Left colon (tissue), 2 donors: ENCODE measurements around the gene MAPK4. TPM values are rescaled to one million over a fixed set of nuclear protein-coding genes. Genes with fewer than 3 reads are reported as not detected.

ENCODE experiments used
- ATAC-seq: fragments of 200-7000 bp; cut with Tn5 transposase; one replicate; pipeline ENCODE4 v1.9.1; 2020; ENCODE audit warnings: mild to moderate bottlenecking, moderate library complexity
- DNase-seq, 2 donors: peaks; one replicate each; pipeline ENCODE4 v3.0.0-alpha.2; 2020
- intact Hi-C, 2 donors: fragments of 100-400 bp; cut with DNase I in 1 of 2; cut with micrococcal nuclease in 1 of 2; formaldehyde crosslinking; loops; one replicate each; pipeline versions ENCODE4 v1.11.2 to v1.14.0; 2022; cut with DNase I, micrococcal nuclease
- total RNA-seq, 2 donors: library from RNA; stranded (reverse); fragmentation: NEBNext Ultra II Directional; extraction: Animal tissue kit (Norgen Biotek cat#: 25700); gene quantifications; one replicate each; pipeline ENCODE4 v1.2.1, GENCODE V29; 2021
- donor health status: DM: no; HTN: no; CAD: no.
- donor health status: DM: yes; HTN: yes; CAD: no.

Gene MAPK4
- total RNA-seq, 2 donors from 2014 or later: 0.12 to 1.6 TPM

DNA sequence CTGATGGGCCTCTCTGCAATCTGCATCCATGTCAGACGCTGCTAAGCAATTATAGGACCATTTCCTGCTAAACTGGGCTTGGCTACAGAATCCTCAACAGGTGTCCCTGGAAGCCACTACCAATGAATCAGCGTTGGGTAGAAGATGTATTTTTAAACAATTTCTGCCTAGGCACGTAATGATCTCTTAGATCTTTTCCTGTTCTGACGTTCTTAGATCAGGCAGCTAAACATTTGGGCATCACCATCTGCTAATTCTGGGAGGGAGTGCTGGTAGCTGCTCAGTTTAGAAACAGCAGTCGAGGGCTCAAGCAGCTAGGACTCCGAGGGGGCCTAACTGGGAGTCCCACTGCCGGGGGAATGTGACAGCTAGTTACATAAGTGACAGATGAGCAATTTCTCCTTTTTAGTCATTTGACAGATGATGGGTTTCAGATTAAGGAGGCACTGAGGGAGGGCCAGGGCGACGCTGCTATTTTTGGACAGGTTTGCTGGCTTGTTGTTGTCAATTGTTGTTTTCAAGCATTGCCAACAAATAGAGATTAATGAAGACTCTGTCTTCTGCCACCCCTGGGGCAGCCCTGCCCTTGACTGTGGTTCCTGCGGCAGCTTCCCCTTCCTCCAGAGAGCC is 167.2 kb downstream of the MAPK4 start:
- intact Hi-C loops: no loop called here
- no peak for DNase-seq
- no peak for ATAC-seq

DNA sequence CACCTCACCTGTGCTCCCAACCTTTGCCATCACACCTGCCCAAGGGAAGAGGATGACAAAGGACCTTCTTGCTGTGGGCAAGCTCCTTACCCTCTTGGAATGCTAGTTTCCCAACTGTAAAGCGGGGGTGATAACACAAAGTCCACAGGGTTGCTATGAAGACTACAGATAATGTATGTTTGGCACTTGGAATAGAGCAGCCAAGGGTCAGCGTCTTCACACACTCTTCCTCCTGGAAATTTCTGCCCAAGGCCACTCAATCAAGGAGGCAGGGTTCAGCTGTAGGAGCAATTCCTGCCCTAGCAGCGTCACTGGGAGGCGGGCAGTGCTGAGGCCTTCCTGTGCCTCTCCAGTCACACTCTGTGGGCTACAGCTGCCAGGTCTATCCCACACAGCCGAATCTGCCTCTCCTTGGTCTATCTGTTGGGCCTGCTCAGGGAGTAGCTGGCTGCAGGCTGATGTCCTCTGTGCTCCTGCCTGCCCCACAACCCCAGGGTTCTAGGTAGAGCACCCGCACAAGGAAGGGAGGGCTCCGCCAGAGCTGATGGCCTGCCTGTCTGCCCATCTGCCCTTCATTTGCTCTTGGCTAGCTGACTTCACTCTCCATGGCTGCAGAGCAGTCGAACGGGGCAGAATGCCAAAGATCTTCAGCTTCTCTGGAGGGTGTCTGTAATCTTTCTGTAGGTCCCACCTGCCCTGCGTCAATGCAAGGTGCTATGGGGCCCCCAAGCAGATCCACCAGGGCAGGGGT is 168.0 kb downstream of the MAPK4 start:
- ATAC-seq (no peak), DNase-seq (no peak)
- intact Hi-C loops: no loop called here

DNA sequence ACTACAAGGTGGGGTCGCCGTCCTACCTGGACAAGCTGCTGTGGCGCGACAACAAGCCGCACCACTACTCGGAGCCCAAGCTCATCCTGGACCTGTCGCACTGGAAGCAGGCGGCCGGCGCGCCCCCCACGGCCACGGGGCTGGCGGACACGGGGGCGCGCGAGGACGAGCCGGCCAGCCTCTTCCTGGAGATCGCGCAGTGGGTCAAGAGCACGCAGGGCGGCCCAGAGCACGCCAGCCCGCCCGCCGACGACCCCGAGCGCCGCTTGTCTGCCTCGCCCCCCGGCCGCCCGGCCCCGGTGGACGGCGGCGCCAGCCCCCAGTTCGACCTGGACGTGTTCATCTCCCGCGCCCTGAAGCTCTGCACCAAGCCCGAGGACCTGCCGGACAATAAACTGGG is 169.5 kb downstream of the MAPK4 start:
- DNase-seq: no peak
- intact Hi-C loops: no loop called here
- no peak for ATAC-seq

DNA sequence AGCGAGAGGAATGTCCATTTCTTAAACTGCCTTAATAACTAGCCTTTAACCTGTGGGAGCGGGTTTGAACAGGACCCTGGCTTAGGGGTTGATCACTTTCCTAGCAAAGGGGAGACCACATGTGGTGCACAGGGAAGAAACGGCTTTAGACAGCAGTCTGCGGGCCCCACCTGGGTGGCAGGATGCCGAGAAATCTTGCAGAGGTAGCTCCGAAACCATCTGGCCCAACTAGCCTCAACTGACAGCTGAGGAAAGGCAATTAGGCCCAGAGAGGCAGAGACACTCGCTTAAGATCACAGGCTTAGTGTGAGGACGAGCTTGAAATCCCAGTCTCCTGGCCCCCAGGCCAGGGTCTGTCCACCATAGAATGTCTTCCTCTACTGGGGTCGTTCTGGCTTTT is 170.1 kb downstream of the MAPK4 start:
- intact Hi-C loops: no loop called here

DNA sequence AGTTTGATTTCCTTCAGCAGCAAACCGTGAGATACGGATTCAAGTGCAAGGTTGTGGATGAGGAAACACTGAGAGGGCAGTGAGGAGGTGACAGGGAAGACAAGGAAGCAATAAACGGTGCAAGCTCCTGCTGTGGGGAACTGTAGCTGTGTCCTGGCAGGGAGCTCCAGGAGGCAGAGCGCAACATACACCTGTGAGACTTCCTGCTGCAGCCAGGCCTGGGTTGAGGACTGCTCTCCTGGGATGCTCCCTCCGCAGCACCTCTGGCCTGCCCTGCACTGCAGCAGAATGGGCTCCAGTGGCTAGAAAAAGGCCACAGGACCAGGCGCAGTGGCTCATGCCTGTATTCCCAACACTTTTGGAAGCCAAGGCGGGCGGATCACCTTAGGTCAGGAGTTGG is 174.5 kb downstream of the MAPK4 start:
- ATAC-seq (peak; percentile 71), DNase-seq (no peak)
- intact Hi-C loops: no loop called here

More for the DNA sequence above, 170.1 kb downstream of the MAPK4 start:
- DNase-seq: no peak
- ATAC-seq: no peak

DNA sequence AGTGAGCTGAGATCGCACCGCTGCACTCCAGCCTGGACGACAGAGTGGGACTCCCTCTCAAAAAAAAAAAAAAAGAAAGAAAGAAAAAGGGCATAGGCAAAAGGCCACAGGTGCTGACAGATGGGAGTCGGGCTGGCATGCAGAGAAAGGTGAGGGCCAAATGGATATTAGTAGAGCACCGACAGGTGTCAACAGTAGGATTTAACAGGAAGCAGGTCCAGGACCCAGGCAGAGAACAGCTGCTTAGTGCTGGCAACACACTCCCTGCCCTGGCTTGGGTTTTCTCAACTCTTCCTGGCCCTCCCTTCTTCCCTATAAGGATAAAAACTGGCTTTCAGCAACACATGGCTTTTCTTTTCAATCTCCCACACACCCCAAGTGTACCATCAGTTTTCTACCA is 175.0 kb downstream of the MAPK4 start:
- intact Hi-C loops: no loop called here
- ATAC-seq (no peak), DNase-seq (no peak)

DNA sequence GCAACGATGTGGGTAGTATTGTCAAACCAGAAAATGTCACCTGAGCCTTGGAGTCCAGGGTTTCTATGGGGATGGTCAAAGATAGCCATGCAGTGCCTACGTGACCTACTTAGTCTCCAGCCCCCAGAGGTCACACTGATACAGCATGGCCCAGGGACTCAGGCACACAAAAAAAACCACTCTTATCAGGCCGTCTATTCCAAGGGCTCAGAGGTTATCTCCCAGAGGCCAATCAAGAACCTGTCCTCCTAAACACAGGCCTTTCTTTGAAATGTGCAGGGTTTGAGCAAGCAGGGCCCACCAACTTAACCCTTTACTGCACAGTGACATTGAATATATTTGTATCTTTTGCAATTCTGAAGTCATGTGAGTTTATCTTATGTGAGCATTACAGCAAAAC is 177.2 kb downstream of the MAPK4 start:
- no peak for DNase-seq
- intact Hi-C loops: no loop called here
- ATAC-seq: no peak

DNA sequence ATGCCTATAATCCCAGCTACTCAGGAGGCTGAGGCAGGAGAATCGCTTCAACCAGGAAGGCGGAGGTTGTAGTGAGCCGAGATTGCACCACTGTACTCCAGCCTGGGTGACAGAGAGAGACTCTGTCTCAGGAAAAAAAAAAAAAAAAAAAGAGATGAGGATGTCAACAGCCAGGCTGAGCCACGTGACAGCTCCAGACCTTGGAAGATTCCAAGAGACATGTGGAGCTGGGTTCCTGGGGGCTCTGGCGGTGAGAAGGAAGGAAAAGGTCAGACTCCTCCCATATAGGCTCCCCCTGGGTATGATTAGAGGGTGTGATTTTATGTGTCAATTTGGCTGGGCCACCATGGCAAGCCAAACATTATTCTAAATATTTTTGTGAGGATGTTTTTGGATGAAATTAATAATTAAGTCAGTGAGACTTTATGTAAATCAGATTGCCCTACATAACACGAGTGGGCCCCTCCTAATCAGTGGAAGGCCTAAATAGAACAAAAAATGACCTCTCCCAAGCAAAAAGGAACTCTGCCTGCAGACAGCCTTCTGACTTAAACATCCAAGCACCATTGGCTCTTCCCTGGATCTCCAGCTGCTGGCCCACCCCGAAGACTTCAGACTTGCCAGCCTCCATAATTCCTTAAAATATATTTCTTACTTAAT is 178.3 kb downstream of the MAPK4 start:
- DNase-seq: no peak
- intact Hi-C loops: no loop called here
- no peak for ATAC-seq

DNA sequence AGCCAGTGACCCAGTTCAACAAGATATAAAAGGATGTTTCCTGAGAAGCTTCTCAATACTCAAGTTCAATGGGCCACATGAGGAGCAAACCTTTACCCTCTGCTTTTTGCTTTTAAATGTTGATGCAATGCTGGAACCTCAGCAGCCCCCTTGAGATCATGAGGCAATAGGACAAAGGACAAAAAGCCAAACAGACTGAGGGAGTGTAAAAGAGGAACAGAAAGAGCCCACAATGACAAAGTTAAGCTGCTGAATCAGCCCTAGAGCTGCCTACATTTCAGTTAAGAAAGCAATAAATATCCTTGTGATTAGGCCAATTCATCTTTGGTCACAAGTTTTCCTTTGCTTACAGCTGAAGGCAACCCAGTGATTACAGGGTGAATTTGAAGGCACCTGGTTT is 183.1 kb downstream of the MAPK4 start:
- ATAC-seq (no peak), DNase-seq (no peak)
- intact Hi-C loops: no loop called here

DNA sequence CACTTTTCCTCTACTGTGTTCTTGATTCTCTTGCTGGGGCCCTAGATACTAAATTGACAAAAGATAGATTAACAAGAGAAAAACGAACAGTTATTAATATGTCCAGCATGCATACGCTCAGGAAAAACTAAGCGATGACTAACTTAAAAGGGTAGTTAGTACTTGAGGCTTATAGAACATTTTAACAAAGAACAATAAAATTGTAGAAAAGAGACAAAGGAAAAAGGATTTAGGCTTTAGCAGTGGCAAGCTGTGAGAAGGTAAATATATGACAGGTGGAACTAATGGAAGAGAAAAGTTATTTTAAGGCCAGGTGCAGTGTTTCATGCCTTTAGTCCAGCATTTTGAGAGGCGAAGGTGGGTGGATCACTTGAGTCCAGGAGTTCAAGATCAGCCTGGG is 184.4 kb downstream of the MAPK4 start:
- intact Hi-C loops: no loop called here
- no peak for DNase-seq
- ATAC-seq: no peak

DNA sequence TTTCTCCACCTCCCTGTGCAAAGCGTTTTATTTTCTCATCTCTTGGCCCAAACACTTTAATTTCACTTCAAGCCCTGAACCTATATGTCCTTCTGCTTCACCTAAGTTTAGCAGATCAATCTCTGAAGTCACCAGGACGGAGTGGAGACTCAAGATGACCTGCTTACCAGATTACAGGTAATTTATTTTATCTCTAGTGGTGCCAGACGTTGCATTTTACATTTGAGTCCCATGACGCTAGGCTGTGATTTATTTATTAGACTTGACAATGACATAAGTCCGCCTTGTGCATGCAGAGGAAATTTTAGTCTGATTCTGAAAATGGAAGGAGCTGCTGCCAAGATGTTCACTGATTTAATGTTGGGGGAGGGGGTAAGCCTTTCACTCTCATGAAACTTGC is 186.1 kb downstream of the MAPK4 start:
- DNase-seq (no peak), ATAC-seq (no peak)
- intact Hi-C loops: no loop called here

DNA sequence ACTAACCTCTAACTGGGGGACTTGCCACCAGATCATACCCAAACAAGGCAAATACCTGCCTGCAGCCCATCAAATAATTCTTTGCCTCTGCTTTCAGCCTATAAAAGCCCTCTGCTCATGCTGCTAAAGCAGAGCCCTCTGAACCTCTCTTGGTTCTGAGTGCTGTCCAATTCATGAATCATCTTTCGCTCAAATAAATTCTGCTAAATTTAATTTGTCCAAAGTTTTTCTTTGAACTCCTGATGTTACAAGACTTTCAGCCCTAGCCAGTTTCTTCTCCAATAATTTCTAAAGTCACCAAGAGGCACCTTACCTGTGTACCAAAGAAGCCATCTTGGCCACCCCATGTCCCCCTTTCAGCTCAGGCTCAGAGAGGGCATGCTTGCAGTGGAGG is 188.0 kb downstream of the MAPK4 start:
- intact Hi-C loops: no loop called here
- no peak for DNase-seq
- ATAC-seq: no peak

DNA sequence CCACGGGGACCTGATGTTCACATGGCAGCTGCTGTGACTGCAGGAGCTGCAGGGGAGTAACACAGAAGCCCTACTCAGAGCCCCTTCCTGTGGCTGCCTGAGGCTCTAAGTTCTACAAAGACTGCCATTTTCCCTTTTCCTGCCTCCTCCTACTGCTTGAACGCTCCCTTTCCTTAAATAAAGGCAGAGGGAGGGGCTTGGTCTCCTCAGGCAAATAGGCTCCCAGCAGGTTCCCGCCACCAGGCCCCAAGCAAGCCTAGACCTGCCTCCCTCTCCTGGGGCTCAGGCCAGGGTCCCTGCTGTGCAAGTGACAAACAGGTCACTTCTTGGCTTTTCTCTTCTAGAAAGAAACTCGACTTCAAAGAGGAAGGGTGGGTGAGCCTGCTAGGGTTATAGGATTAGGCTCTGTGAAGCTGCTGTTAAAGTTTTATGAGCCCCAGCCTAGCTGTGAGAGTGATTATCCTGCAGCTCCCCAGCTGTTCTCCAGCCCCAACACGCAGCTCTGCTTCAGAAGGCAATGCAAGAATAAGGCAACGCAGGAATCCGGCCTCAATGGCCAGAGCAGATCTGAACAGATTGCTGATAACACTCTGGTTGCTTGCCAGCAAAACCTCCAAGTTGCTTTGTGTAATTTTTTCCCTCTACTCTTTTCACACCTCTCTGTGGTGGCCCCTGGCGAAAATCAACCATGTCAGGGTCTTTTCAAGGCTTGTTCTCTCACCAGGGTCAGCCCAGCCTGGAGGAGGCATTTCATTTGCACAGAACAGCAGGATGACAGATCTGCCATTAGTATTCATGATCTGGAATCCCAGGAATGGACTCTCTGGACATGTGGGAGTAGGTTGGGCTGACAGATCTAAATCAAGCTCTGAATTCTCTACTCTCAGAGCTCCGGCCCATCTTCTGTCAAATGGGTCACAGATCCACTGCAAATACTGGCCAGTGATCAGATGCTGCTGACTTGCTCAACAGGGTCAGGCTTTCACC is 188.6 kb downstream of the MAPK4 start:
- DNase-seq: peak in 1 of 2 donors; percentile 24
- intact Hi-C loops: no loop called here
- ATAC-seq: peak; percentile 95

DNA sequence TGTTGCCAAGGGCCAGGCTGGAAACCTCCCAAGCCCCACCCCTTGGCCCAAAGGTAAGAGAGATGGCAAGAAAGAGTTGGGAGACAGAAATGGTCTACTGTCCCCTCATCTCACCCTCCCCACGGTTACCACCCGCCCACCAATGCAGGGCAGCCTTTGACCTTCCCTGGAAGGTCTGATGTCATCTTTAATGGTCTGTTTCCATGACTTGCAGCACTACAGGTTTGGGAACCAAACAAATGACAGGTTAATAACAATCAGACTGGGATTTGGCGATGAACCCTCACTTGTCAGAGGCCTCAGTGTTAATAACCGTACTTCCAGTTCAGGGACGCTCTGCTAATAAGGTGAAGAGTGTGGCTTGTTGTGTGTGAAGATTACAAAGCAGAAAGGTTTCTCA is 189.5 kb downstream of the MAPK4 start:
- ATAC-seq (no peak), DNase-seq (no peak)
- intact Hi-C loops: no loop called here

DNA sequence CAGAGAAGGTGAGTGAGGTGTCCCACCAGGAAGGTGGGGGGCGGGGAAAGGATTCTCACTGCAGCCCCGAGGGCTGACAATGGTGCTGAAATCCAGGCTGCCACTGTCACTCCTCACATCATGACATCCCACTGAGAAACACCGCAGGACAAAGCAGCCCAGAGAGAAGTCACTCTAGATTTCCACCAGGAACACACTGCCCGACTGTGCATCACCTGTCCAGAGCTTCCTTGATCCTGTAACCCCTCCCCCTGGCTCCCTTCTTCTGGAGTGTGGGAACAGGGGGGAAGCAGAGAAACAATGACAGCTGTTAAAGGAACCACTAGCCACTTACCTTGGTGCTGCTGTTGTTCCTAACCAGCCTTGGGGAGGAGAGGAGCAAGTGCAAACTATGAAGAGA is 190.1 kb downstream of the MAPK4 start:
- intact Hi-C loops: no loop called here
- ATAC-seq (no peak), DNase-seq (no peak)

DNA sequence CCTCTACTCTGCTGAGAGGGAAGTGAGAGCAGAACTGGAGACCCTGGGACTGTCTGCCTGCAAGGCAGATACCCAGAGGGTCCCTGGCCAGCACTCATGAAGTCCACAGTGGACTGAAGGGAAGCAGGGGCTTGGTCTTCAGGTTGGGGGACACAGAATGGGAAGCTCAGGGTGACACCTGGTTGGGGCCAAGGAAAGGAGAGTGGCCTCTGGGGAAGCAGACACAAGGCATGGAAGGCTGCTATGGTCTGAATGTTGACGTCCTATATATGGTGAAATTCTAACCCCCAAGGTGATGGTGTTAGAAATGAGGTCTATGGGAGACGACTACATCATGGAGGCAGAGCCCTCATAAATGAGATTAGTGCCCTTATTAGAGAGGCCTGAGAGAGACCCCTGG is 190.7 kb downstream of the MAPK4 start:
- intact Hi-C loops: no loop called here
- ATAC-seq: no peak
- DNase-seq: no peak

DNA sequence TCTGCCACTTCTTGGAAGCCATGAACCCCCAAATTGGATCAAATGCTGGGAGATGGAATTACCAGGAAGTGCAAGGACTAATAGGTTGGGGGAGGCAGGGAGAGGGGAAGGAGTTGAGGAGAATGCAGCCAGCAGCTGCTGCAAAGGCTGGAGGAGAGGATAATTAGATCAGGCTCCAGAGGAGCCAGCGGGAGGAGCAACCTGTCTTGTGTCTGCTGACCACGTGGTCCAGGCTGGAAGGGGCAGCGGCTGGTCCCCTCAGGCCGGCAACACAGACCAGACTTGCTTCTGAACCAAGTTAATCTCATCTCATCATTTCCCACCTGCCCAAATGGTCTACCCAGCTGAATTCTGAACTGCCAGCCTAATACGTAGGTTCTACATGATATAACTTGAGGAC is 191.6 kb downstream of the MAPK4 start:
- no peak for ATAC-seq
- intact Hi-C loops: no loop called here

DNA sequence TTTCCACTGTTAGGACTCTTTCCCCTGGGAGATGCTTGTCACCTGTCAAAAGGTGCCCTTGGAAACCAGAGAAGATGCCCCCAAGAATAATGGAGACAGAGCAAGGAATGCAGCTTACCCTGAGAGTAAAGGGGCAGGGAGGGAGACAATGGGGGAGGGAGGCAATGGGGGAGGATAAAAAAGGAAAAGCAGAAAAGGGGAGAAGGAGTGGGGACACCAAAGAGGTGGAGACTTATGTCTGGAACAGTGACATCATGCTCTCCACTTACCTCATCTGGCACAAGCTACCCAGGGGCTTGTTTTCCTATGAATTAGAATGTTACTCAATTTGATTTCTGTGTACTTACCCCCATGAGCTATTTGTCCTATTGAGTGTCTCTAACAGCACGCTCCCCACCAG is 192.1 kb downstream of the MAPK4 start:
- no peak for DNase-seq
- intact Hi-C loops: no loop called here
- ATAC-seq: no peak

More for the DNA sequence above, 191.6 kb downstream of the MAPK4 start:
- DNase-seq: no peak

DNA sequence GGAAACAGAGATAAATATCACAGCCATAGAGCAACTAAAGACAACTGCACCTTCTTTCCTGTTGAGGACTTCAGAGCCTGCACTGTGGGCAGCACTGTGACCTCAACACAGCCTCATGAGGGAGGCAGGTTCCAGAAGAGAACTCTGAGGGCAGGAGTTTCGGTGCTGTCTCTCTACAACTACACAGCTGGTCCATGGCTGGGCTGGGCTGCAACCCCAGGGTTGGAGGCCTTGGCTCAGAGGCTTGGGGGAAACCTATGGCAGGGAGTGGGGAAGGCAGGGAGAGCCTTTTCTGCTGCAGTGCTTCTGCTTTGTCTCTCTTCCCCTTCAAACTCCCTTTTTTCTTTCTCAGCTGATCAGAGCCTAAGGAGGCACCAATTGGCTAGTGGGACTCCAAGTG is 193.4 kb downstream of the MAPK4 start:
- intact Hi-C loops: no loop called here
- ATAC-seq (no peak), DNase-seq (no peak)
